GM18508 (cell line): ENCODE results near the gene PCDHGA8.
"Not testable (repeated sequence)": the region's sequence is repeated elsewhere in the genome, so short reads cannot be mapped to it uniquely, and the experiment has no call there.

ENCODE experiments used
- ATAC-seq: cut with Tn5 transposase; IDR thresholded peaks from one replicate; pipeline ENCODE4 v1.9.1; 2021; ENCODE audit warnings: moderate number of reproducible peaks; ENCODE audit not compliant: insufficient read depth, unreplicated experiment

Gene PCDHGA8

DNA sequence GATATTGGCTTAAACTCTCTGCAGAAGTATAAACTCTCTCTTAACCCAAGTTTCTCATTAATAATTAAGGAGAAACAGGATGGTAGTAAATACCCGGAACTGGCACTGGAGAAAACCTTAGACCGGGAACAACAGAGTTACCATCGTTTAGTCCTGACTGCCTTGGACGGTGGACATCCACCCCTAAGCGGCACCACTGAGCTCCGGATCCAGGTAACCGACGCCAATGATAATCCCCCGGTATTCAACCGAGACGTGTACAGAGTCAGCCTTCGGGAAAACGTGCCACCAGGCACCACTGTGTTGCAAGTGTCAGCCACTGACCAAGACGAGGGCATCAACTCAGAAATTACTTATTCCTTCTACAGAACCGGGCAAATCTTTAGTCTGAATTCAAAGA is 6.2 kb downstream of the PCDHGA8 start:
- no peak for ATAC-seq

DNA sequence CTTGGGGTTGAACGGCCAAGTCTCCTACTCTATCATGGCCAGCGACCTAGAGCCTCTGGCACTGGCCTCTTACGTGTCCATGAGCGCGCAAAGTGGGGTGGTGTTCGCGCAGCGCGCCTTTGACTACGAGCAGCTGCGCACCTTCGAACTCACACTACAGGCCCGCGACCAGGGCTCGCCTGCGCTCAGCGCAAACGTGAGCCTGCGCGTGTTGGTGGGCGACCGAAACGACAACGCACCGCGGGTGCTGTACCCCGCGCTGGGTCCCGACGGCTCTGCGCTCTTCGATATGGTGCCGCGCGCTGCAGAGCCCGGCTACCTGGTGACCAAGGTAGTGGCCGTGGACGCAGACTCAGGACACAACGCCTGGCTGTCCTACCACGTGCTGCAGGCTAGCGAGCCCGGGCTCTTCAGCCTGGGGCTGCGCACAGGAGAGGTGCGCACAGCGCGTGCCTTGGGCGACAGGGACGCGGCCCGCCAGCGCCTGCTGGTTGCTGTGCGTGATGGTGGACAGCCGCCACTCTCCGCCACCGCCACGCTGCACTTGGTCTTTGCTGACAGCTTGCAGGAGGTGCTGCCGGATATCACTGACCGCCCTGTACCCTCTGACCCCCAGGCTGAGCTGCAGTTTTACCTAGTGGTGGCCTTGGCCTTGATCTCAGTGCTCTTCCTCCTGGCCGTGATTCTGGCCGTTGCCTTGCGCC is 7.3 kb downstream of the PCDHGA8 start:
- no peak for ATAC-seq

DNA sequence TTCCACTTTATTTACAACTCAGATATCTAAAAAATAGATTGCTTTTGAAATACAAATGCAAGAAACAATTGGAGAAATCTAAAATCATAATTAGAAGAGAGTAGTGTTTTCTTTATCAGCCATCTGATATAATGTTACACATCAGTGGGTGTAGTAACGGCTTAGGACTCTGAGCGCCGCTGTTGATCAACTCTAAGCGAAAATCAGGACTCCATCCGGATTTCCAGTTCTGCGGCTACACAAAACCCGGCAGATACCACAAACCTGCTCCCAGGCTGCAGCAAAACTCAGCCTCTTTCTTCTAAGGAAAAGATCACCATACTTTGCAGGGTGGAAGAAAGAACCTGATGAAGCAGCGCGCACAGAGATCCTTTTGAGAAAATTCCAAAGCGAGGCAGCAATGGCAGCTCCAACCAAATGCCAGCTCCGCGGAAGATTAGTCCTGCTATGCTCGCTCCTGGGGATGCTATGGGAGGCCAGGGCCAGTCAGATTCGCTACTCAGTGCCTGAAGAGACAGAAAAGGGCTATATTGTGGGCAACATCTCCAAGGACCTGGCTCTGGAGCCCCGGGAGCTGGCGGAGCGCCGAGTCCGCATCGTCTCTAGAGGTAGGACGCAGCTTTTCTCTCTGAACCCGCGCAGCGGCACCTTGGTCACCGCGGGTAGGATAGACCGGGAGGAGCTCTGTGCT is 10.3 kb downstream of the PCDHGA8 start, which contains the start of gene PCDHGA9:
PCDHGA9 (plus strand) TSS at position 226 of the 691 bp plus-strand sequence; CDS start at position 401, 175 bp downstream.
- ATAC-seq = no peak

- no peak for ATAC-seq
Measured at GRCh38 chr5:141403387-141403786, 11.0 kb downstream of the PCDHGA8 start.

GRCh38 chr5:141407790-141408505 is 15.5 kb downstream of the PCDHGA8 start, which contains the start of gene PCDHGB6:
PCDHGB6 (plus strand) TSS chr5:141408021; CDS start chr5:141408203, 182 bp downstream.
- not testable (repeated sequence) for ATAC-seq

- ATAC-seq = no peak
Measured at GRCh38 chr5:141409598-141410306, 17.3 kb downstream of the PCDHGA8 start.

DNA sequence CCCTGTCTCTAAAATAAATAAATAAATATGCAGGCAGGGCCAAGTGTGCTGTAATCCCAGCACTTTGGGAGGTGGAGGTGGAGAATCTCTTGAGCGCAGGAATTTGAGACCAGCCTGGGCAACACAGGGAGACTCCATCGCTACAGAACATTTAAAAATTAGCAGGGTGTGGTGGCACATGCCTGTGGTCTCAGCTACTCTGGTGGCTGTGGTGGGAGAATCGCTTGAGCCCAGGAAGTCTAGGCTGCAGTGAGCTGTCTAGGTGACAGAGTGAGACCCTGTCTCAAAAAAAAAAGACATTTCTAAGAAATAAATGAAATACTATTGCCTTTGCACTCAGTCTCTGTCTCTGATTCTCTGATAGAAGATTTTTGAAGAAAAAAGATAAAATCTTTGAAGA is 19.1 kb downstream of the PCDHGA8 start:
- ATAC-seq = no peak

DNA sequence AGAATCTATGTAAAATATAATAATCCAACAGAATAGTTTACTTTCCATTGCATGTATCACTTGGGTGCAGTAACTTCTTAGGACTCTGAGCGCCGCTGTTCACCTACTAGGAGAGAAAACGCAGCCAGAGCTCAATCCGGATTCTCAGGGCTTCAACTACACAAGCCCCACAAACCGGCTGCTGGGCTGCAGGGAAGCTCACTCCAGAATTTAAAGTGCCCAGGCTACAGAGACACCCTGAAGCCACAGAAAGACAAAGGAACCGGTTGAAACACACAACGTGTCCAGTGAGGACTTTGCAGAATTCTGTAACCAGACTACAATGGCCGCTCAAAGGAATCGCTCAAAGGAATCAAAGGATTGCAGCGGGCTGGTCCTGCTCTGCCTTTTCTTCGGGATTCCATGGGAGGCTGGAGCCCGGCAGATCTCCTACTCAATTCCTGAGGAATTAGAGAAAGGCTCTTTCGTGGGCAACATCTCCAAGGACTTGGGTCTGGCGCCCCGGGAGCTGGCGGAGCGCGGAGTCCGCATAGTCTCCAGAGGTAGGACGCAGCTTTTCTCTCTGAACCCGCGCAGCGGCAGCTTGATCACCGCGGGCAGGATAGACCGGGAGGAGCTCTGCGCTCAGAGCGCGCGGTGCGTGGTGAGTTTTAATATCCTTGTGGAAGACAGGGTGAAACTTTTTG is 20.6 kb downstream of the PCDHGA8 start, which contains the start of gene PCDHGA10:
PCDHGA10 (plus strand) TSS at position 134 of the 686 bp plus-strand sequence; CDS start at position 323, 189 bp downstream.
- peak; percentile 69 for ATAC-seq

DNA sequence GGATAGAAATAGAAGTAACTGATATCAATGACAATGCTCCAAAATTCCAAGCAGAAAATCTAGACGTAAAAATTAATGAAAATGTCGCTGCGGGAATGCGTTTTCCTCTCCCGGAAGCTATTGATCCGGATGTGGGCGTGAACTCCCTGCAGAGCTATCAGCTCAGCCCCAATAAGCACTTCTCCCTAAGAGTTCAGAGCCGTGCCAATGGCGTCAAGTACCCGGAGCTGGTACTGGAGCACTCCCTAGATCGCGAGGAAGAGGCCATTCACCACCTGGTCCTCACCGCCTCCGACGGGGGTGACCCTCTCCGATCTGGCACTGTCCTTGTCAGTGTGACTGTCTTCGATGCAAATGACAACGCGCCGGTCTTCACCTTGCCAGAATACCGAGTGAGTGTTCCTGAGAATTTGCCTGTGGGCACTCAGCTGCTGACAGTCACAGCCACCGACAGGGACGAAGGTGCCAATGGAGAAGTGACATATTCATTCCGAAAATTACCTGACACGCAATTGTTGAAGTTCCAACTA is 21.2 kb downstream of the PCDHGA8 start:
- ATAC-seq = no peak

- ATAC-seq = not testable (repeated sequence)
Measured at GRCh38 chr5:141414548-141415274, 22.3 kb downstream of the PCDHGA8 start.

GRCh38 chr5:141415275-141415618 is 22.8 kb downstream of the PCDHGA8 start:
- ATAC-seq = not testable (repeated sequence)

DNA sequence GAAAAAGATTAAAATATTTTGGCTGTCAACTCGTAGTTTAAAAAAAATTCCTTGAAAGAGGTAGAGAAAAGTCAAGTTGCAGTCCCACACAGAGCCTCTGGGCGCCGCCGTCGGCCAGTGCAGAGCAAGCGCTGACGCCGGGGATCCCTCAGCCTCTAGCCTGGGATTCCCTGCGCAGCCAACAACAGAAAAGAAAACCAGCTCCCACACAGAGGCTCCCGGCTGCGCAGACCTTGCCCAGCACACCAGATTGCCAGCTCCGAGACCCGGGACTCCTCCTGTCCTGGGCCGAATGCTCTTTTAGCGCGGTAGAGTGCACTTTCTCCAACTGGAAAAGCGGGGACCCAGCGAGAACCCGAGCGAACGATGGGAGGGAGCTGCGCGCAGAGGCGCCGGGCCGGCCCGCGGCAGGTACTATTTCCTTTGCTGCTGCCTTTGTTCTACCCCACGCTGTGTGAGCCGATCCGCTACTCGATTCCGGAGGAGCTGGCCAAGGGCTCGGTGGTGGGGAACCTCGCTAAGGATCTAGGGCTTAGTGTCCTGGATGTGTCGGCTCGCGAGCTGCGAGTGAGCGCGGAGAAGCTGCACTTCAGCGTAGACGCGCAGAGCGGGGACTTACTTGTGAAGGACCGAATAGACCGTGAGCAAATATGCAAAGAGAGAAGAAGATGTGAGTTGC is 25.2 kb downstream of the PCDHGA8 start, which contains the start of gene PCDHGB7:
PCDHGB7 (plus strand) TSS at position 184 of the 679 bp plus-strand sequence; CDS start at position 367, 183 bp downstream.
- peak; percentile 51 for ATAC-seq

DNA sequence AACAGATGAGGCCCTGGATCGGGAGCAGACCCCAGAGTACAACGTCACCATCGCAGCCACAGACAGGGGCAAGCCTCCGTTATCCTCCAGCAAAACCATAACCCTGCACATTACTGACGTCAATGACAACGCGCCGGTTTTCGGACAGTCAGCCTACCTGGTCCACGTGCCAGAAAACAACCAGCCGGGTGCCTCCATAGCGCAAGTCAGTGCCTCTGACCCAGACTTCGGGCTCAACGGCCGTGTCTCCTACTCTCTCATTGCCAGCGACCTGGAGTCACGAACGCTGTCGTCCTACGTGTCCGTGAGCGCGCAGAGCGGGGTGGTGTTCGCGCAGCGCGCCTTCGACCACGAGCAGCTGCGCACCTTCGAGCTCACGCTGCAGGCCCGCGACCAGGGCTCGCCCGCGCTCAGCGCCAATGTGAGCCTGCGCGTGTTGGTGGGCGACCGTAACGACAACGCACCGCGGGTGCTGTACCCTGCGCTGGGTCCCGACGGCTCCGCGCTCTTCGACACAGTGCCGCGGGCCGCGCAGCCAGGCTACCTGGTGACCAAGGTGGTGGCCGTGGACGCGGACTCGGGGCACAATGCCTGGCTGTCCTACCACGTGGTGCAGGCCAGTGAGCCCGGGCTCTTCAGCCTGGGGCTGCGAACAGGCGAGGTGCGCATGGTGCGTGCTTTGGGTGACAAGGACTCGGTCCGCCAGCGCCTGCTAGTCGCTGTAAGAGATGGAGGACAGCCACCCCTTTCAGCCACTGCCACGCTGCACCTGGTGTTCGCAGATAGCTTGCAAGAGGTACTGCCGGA is 26.8 kb downstream of the PCDHGA8 start:
- ATAC-seq = no peak

DNA sequence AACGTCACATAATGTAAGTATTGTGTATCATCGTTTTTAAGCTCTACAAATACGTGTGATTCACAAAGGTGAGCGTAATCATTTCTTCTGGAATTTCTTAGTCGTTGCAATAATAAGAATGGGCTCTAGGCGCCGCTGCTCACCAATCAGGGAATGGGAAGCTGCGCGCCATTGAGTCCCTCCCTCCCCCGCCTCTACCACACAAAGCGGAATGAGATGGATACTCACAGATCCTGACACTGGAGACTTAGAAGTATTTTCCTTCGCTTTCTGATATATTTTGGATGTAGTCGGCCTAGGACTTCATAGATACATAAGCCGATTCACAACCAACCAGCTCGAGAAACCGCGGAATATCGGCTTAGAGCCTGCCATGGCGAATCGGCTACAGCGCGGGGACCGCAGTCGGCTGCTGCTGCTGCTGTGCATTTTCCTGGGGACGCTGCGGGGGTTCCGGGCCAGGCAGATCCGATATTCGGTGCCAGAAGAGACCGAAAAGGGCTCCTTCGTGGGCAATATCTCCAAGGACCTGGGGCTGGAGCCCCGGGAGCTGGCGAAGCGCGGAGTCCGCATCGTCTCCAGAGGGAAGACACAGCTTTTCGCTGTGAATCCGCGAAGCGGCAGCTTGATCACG is 28.5 kb downstream of the PCDHGA8 start, which contains the start of gene PCDHGA11:
PCDHGA11 (plus strand) TSS at position 197 of the 634 bp plus-strand sequence; CDS start at position 374, 177 bp downstream.
- no peak for ATAC-seq

DNA sequence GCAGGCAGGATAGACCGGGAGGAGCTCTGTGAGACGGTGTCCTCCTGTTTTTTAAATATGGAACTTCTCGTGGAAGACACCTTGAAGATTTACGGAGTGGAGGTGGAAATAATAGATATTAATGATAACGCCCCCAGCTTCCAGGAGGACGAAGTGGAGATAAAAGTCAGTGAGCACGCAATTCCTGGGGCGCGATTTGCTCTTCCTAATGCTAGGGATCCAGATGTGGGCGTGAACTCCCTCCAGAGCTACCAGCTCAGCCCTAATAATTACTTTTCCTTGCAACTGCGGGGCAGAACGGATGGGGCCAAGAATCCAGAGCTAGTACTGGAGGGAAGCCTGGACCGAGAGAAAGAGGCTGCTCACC is 29.0 kb downstream of the PCDHGA8 start:
- no peak for ATAC-seq

- ATAC-seq = no peak
Measured at GRCh38 chr5:141422742-141423291, 30.4 kb downstream of the PCDHGA8 start.
